Ishikawa (cell line): Measurements from ENCODE around the gene PRM2.

Source experiments
- CEBPB ChIP-seq: IDR thresholded peaks from 2 replicates; pipeline ENCODE4 v1.6.1; 2012
- CREB1 ChIP-seq: IDR thresholded peaks from 2 replicates; pipeline ENCODE4 v1.6.1; 2012; ENCODE audit warnings: low read depth
- EGR1 ChIP-seq: IDR thresholded peaks from 2 replicates; pipeline ENCODE4 v1.6.1; 2012
- REST ChIP-seq: IDR thresholded peaks from 2 replicates; pipeline ENCODE4 v1.6.1; 2012; ENCODE audit warnings: low read depth, mild to moderate bottlenecking
- TAF1 ChIP-seq: IDR thresholded peaks from 2 replicates; pipeline ENCODE4 v1.6.1; 2012; ENCODE audit warnings: low read depth, mild to moderate bottlenecking
- YY1 ChIP-seq: IDR thresholded peaks from 2 replicates; pipeline ENCODE4 v1.6.1; 2012; ENCODE audit warnings: low read depth
- TF ChIP-seq, protein P1 (sequence below): IDR thresholded peaks from 2 replicates; pipeline ENCODE4 v1.6.1; 2012

DNA sequence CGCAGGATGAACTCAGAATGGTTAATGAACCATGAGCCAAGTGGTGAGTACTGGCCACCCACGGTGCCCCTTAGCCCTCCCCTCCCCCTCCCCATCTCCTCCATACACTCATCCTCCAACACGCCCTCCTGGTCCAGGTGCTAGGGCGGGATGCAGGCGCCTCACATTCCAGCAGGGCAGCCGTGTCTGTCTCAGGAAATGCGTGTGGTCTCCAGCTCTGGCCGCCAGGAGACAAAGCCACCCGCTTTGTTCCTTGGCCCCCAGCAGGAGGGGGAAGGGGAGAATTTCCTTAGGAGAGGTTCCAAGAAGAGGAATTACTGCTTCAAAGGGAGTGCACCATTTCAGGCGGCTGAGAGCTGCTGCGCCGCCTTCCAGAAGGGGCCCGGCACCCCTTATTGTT, 39.2 kb upstream of the PRM2 start:
- TF ChIP-seq YY1 (peak; percentile 59), TAF1 (no peak), CEBPB (no peak), CREB1 (no peak), EGR1 (peak; percentile 19; the same call in 1 of the 2 replicates), REST (no peak)
- TF ChIP-seq, protein P1, sequence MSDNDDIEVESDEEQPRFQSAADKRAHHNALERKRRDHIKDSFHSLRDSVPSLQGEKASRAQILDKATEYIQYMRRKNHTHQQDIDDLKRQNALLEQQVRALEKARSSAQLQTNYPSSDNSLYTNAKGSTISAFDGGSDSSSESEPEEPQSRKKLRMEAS: peak; percentile 67; the same call in 1 of the 2 replicates
